ENCODE measurements around the gene CDK19. TPM values are rescaled to one million over a fixed set of nuclear protein-coding genes. Genes with fewer than 3 reads are reported as not detected.
"Not testable (repeated sequence)": the region's sequence is repeated elsewhere in the genome, so short reads cannot be mapped to it uniquely, and the experiment has no call there.

The CDK19 gene
- polyA plus RNA-seq, 3 donors = 31.8 to 36.4 (median 33.8) TPM

DNA sequence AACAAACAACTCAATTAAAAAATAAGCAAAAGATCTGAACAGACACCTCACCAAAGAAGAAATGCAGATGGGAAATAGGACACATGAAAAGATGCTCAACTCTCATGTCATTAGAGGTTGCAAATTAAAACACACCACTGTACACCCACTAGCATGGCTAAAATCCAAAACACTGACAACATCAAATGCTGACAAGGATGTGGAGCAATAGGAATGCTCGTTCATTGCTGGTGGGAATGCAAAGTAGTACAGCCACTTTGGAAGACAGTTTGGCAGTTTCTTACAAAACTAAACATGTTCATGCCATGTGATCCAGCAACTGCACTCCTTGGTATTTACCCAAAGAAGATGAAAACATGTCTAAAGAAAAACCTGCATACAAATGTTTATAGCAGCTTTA is 47.2 kb downstream of the CDK19 start:
- DNase-seq = no peak

DNA sequence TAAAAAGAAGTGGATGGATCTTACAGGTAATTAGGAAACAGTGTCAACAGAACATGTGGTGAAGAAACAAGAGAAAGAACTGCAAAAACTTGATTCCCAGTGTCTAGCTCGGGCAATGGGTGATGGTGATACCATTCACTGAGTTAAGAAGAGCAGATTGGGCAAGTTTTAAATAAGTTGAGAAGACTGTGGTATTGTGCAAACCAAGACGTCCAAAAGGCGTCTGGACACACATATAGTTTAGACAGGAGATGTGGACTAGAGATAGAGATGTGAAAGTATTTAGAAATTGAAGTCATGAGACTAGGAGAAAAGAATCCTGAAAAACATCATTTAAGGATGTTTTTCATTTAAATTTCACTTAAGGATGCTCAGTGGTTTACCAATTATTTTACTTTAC is 53.9 kb downstream of the CDK19 start:
- no peak for DNase-seq

DNA sequence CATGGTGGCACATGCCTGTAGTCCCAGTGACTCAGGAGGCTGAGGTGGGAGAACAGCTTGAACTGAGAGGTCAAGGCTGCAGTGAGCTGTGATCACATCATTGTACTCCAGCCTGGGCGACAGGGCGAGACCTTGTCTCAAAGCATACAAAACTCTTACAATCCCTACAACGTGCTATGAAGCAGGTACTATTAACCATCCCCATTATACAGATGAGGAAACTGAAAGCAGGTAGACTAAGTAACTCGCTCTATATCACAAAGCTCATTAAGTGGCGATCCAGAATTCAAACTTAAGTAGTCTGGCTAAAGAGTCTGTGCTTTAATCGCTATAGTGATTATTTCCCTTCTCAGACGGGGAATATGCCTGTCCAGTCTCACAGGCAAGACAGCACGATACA is 54.7 kb downstream of the CDK19 start:
- no peak for DNase-seq

DNA sequence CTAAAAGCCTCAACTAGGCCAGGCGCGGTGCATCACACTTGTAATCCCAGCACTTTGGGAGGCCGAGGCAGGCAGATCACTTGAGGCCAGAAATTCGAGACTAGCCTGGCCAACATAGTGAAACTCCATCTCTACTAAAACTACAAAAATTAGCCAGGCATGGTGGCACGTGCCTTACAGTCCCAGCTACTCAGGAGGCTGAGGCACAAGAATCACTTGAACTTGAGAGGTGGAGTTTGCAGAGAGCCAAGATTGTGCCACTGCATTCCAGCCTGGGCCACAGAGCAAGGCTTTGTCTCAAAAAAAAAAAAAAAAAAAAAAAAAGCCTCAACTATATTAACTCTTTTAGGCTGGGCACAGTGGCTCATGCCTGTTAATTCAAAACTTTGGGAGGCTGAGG is 55.2 kb downstream of the CDK19 start:
- not testable (repeated sequence) for DNase-seq

DNA sequence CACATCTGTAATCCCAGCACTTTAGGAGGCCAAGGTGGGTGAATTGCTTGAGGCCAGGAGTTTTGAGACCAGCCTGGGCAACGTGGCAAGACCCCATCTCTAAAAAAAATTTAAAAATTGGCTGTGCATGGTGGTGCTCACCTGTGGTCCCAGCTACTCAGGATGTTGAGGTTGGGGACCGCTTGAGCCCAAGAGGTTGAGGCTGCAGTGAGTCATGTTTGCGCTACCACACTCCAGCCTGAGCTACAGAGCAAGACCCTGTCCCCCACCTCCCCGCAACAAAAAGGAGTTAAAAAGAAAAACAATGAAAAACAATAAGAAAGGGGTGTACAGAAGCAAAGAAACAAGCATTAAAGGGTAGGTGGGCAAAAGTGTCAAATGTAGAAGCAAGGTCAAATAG is 57.3 kb downstream of the CDK19 start:
- no peak for DNase-seq

DNA sequence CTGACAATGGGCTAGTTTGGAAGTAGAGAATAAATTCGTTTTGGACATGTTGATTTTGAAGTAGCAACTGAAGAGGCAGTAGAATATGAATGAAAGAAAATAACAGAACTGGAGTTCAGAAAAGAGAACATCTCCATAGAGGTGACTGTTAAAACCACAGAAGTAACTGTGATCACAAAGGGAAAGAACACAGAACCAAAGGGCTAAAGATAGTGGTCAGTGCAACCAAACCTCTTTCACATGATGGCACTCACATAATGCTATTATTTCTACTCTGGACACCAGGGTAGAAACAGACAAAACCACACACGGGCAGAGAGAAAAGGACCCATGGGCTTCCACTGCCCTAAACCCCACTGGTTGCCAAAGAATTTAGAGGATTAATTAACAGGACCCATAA is 58.5 kb downstream of the CDK19 start:
- no peak for DNase-seq

DNA sequence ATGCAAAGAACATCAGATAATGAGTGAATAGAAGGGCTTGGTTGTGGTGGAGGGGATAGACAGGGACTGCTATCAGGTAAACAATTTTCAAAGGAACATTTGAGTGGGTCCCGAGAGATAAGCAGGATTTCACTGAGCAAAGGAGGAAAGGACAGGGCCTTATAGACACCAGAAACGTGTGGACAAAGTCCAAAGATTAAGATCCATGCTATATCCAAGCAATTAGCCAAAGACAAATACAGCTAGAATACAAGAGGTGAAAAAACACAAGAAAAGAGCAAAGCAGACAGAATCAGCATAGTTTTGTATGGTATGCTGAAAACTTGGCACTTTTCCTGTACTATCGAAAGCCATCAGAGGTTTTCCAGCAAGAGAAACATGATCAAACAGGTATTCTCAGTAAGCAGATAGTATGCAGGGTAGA is 59.8 kb downstream of the CDK19 start:
- no peak for DNase-seq

DNA sequence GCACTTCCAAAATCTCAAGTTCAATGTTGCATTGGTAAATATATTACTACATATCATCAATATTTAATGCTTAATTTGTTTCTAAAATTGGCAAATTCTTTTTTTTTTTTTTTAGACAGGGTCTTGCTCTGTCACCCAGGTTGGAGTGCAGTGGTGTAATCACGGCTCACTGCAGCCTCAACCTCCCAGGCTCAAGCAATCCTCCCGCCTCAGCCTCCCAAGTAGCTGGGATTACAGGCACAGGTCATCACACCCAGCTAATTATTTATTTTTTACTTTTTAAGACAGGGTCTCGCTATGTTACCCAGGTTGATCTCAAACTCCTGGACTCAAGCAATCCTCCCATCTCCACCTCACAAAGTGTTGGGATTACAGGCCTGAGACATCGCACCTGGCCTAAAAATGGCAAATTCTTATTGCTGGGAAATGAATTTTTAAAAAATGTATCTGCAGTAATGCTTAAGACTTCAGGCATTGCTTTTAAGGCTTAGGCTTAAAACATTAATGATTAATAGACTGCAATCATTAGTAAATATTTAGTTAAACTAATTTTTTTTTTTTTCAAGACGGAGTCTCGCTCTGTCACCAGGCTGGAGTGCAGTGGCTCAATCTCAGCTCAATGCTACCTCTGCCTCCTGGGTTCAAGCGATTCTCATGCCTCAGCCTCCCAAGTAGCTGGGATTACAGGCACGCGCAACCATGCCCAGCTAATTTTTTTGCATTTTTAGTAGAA is 61.2 kb downstream of the CDK19 start:
- not testable (repeated sequence) for DNase-seq

DNA sequence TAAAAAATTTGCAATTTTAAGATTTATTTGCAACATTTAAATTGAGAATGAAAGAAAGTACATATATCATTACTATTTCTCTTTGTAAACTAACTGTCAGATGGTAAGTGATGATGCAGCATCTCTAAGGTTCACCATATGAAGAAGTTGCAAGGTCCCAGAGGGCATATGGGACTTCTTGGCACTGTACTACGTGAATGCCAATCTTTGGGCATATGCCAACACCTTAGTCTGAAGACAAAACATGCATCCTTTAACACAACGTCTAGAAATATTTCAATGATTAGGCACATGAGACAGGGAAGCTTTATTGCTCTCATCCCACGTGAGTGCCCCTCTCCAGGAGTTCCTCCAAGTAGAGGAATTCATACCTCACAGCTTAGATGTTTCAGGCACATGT is 66.8 kb downstream of the CDK19 start:
- DNase-seq = no peak

DNA sequence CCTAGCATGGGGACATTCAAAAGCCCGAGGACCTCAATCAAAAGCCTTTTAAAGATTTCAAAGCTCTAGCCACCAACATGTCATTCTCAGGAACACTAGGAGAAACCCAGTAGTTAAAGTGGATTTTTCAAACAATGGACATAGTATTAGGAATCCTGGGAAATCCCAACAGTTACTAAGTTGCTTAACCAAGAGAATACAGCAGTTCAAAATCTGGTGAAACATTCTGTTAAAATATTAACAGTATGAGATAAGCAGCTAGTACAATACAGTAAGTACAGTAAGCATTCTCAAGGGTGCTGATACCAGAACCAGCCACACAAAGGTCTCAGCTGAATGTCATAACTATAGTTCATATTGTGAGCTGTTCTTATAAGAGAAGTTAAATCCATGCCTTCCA is 68.6 kb downstream of the CDK19 start:
- no peak for DNase-seq

DNA sequence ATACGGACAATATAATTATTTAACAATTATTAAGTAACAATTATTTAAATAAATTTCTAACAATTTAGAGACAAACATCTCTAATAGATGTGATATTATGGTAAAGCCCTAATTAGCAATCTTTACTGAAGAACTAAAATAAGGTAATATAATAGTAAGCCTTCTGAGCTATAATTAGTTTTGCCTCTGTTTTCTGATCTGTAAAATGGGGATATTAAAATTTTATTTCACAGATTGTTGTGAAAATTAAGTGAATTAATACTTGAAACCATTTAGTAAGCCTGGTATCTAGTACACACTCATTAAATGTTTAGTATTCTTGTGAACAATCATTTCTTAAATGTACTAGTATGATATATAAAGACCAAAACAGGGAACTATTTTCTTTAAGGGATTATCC is 70.3 kb downstream of the CDK19 start:
- no peak for DNase-seq

DNA sequence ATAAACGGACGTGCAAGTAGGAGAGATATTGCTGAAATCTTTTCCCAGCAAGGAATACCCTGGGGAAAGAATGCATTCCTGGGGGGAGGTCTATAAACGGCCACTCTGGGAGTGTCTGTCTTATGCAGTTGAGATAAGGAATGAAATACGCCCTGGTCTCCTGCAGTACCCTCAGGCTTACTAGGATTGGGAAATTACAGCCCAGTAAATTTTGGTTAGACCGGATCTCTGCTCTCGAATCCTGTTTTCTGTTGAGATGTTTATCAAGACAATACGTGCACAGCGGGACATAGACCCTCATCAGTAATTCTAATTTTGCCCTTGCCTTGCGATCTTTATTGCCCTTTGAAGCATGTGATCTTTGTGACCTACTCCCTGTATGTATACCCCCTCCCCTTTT is 72.7 kb downstream of the CDK19 start:
- DNase-seq = not testable (repeated sequence)

DNA sequence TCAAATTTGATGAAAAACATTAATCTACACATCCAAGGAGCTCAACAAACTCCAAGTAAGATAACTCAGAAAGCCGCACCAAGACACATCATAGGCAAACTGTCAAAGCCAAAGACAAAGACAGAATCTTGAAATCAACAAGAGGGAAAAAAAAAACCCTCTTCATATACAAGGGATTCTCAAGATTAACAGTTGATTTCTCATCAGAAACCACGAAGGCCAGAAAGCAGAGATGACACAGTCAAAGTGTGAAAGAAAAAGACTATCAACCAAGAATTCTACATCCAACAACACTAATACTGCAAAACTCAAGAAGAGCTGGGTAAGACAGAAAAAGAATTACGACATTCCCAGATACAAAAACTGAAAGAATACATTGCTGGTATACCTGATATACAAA is 73.8 kb downstream of the CDK19 start:
- DNase-seq = no peak

DNA sequence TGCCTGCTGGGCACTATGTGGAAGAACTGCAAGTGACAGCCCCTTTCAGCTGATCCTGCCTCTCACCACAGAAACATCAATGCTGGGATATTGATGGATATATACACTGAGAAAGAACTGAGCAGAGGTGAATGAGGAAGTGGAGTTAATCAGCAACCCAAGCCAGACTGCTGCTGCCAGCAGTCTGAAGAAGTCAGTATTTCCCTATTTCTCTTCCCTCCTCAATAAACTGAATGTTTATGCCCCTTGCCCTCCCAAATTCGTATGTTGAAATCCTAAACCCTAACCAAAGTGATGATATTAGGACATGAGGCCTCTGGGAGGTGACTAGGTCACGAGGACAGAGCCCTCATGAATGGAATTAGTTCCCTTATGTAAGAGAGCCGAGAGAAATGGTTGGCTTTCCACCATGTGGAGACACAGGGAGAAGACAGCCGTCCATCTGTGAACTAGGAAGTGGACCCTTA is 76.3 kb downstream of the CDK19 start:
- DNase-seq = no peak

DNA sequence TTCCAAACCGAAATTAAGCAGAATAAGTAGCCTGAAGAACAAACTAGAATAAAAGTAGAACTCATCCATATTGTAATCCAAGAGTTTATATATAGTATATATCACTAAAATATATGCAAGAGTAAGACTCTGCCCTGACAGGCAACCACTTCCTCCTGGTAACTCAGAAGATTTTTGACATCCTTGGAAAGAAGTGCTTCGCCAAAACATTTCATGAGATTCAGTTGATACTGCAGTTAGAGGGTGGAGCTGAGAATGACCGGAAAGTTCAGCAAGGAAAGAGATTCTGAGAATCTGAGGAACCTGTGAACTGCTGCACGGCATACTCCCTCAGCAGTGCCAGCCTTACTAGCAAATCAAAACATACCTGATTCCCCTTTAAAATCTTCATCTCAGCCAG is 79.6 kb downstream of the CDK19 start:
- no peak for DNase-seq

DNA sequence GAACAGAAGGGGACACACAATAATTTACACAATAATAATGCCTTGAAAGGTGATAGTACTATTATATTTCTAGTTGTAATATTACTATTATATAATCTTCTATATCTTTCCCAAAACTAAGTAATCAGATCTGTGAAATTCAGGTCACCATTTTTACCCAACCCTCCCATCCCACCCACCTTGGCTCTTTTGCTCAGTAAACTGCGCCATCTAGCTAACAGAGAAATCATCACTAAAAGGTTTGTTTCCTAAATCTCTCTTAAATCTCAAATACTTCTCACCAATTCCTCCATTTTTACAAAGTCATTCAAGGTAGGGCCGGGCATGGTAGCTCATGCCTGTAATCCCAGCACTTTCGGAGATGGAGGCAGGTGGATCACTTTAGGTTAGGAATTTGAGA is 83.4 kb downstream of the CDK19 start:
- no peak for DNase-seq

DNA sequence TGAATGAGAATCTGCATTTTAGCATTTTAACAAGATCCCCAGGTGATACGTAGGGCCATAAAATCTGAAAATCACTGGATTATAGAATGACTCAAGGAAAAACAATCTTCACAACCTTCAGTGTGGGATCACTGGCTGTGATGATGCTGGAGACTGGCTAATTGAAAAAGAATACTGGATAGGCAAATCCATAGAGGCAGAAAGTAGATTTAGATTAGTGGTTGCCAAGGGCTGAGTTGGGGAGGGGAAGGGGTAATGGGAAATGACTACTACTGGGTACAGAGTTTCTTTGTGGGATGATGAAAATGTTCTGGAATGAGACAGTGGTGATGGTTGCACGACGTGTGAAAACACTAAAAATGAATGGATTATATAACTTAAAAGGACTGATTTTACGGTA is 84.1 kb downstream of the CDK19 start:
- DNase-seq = no peak

DNA sequence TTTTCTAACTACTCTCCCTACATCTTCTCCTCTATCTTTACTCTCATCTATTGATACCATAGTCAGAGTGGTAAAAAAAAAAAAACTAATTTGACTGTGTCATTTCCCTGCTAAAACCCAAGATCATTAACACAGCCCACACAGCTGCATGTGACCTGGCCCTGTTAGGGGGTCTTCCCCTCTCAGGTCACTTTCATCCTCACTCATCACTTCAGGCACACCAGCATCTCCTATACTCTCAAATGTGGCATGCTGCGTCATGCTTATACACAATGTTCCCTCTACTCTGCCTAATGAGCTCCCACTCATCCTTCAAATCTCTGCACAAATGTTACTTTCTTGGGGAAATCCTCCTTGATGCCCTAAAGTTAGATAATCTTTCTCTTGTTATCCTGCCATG is 86.8 kb downstream of the CDK19 start:
- DNase-seq = no peak

DNA sequence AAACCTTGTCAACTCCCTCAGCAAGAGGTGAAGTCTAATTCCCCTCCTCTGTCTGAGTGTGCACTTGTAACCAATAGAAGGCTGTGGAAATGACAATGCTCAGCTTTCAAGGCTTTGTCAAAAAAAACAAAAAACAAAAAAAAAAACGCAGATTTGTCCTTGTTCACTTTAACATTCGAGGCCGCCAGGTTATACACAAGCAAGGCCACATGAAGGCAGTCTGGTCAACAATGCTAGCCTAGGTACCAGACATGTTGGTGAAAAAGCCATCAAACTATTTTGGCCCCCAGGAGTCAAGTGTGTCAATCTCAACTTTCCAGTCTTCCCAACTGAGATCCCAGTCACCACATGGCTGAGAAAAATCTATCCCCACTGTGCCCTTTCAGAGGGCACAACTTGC is 92.3 kb downstream of the CDK19 start:
- no peak for DNase-seq

DNA sequence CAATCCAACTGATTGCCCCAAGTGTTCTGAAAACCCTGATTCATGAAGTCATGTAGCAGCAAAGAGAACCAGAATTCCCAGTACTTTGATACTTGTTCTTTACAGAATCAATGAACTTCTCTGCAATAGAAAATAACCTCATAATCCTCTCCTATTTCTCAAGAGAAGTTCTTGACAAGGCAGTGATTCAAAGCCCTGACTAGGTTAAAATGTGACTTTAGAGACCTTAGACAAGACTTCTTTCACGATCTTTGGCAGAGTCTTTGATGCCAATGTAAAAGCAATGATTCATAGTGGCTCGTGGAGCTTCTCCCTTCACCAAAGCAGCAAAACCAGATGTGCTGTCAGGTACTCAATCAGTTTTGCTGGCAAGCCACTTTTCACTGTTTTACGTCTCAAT is 95.2 kb downstream of the CDK19 start:
- DNase-seq = no peak

DNA sequence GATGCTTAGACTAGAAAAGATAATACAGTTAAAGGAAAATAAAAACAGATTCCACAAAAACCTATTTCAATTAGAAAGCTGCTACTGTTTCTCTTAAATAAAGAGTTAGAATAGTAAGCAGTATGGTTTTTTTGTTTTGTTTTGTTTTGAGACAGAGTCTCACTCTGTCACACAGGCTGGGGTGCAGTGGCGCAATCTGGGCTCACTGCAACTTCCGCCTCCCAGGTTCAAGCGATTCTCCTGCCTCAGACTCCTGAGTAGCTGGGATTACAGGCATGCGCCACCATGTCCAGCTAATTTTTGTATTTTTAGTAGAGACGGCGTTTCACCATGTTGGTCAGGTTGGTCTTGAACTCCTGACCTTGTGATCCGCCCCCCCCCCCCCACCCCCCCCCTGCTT is 95.7 kb downstream of the CDK19 start:
- not testable (repeated sequence) for DNase-seq

DNA sequence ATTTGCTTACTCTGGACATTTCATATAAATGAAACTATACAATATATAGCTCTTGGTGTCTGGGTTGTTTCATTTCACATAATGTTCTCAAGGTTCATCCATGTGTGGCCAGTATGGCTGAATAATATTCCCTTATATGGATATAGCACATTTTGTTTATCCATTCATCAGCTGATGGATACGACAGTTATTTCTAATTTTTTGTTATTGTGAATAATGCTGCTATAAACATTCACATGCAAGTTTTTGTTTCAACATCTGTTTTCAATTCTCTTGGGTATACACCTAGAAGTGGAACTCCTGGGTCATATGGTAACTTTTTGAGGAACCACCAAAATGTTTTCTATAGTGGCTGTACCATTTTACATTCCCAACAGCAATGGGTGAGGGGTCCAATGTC is 101.1 kb downstream of the CDK19 start:
- no peak for DNase-seq

DNA sequence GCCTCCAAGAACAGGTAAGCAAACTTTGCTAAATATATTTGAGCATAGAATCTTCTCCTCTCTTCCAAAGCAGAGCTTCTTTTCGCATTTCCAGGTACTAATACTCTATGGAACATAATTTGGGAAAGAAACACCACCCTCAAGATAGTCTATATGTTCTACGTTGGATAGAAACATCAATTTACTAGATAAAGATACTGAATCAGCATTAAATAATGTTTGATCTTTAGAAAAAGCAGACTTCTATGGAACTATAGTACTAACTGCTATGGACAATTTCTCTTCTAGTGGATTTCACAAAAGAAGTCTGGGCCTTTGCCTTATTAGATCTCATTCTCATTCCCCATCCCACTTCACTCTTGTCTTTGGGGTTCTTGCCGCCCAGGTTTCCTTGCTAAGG is 103.0 kb downstream of the CDK19 start:
- DNase-seq = no peak

DNA sequence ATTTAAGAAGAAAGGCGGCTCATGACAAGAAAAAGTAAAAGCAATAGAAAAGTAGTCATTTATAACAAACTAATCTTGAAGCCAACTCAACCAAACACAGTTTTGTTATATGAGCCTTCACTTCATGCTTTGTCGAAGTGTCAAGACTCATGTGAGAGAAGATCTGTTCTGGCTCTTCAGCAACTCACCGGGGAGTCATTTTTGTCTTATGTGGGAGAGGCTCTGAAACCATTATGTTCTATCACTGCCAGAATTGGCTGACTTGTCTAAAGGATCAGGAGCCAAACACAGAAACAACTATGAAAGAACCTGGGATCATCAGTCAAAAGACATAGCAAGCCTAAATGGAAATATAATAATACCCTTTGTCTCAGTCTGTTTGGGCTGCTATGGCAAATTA is 105.2 kb downstream of the CDK19 start:
- DNase-seq = no peak

Data from renal pelvis (tissue), 4 donors.